GM12878 (cell line): ENCODE data around the gene XPO1. TPM values are rescaled to one million over a fixed set of nuclear protein-coding genes. Genes with fewer than 3 reads are reported as not detected.

Source experiments
- ATAC-seq: fragments of 200-7000 bp; cut with Tn5 transposase; 3 replicates; pipeline ENCODE4 v1.9.1; 2020; ENCODE audit warnings: mild to moderate bottlenecking, moderate library complexity
- BruUV-seq: library from RNA; stranded (reverse); fragments of 400-500 nt; replicated peaks from 2 replicates; lab custom pipeline; 2021; lab: Mats Ljungman, UMichigan
- CTCF ChIA-PET: fragments of 300-600 bp; sonication (Branson Sonifier 250); formaldehyde crosslinking; extraction: SDS; loops from one replicate; lab custom pipeline; 2021; ENCODE audit warnings: inconsistent platforms; lab: Yijun Ruan, JAX
- POLR2A ChIA-PET: fragments of 350-600 bp; formaldehyde crosslinking; extraction: SDS; loops from one replicate; lab custom pipeline; 2021; ENCODE audit warnings: inconsistent platforms; lab: Charles Lee
- RAD21 ChIA-PET: fragments of 300-600 bp; sonication (Branson Sonifier 250); formaldehyde crosslinking; loops from one replicate; lab custom pipeline; 2023; ENCODE audit warnings: antibody characterized with exemption; ENCODE audit not compliant: unreplicated experiment; lab: Charles Lee
- SMC1A ChIA-PET: fragments of 300-600 bp; sonication (Branson Sonifier 250); formaldehyde crosslinking; loops from one replicate; lab custom pipeline; 2023; ENCODE audit not compliant: unreplicated experiment, uncharacterized antibody; lab: Charles Lee
- DNase-seq: peaks from one replicate; pipeline ENCODE4 v3.0.0-alpha.2; 2011; ENCODE audit warnings: low read depth, low spot score
- FAIRE-seq: peaks from 3 replicates; lab custom pipeline; 2011; peaks lifted over from hg19 to GRCh38; lab: Jason Lieb, UNC
- H2AFZ ChIP-seq: 2 replicates; pipeline ENCODE4 v1.6.0; 2011; ENCODE audit warnings: low read depth, low read length, control low read depth; ENCODE audit not compliant: control insufficient read depth
- H3K27ac ChIP-seq: 2 replicates; pipeline ENCODE4 v1.5.1; 2011; ENCODE audit warnings: control low read depth; ENCODE audit not compliant: control insufficient read depth, insufficient read depth
- H3K27me3 ChIP-seq, 2 experiments: replicated peaks in 1 of 2; 2 replicates each; pipeline versions ENCODE4 v1.6.0 to v1.6.1; 2011; ENCODE audit warnings: low read length in 1 of 2; ENCODE audit not compliant: control insufficient read depth in 2 of 2, insufficient read depth in 2 of 2
- H3K36me3 ChIP-seq, 2 experiments: 2 replicates each; pipeline ENCODE4 v1.5.1; 2011; ENCODE audit warnings: low read length in 1 of 2; ENCODE audit not compliant: control insufficient read depth in 2 of 2, insufficient read depth in 2 of 2
- H3K4me1 ChIP-seq: 2 replicates; pipeline ENCODE4 v1.6.1; 2011; ENCODE audit warnings: mild to moderate bottlenecking, low read length, moderate library complexity, mixed read lengths; ENCODE audit not compliant: control insufficient read depth, insufficient read depth
- H3K4me2 ChIP-seq: 2 replicates; pipeline ENCODE4 v1.6.0; 2011; ENCODE audit warnings: control low read depth; ENCODE audit not compliant: control insufficient read depth, insufficient read depth
- H3K4me3 ChIP-seq: fragments of 200-600 bp; sonication (generic); 2 replicates; pipeline ENCODE4 v1.5.1; 2016
- H3K79me2 ChIP-seq: 2 replicates; pipeline ENCODE4 v1.6.0; 2011; ENCODE audit warnings: low read length; ENCODE audit not compliant: control insufficient read depth, insufficient read depth
- H3K9ac ChIP-seq: 2 replicates; pipeline ENCODE4 v1.8.0; 2011; ENCODE audit warnings: low read length, control low read depth, mixed read lengths; ENCODE audit not compliant: control insufficient read depth, insufficient read depth
- H3K9me3 ChIP-seq: replicated peaks from 3 replicates; pipeline ENCODE4 v1.5.1; 2011; ENCODE audit warnings: mild to moderate bottlenecking, low read length; ENCODE audit not compliant: control insufficient read depth, insufficient read depth
- H4K20me1 ChIP-seq: 2 replicates; pipeline ENCODE4 v1.6.0; 2011; ENCODE audit not compliant: control insufficient read depth, insufficient read depth
- ASH2L ChIP-seq: fragments of 300-600, 200-600 bp; sonication (generic); IDR thresholded peaks from 2 replicates; pipeline ENCODE4 v1.6.1; 2017; ENCODE audit warnings: low read depth, mild to moderate bottlenecking, borderline replicate concordance
- IKZF1 ChIP-seq: fragments of 450-650 bp; conservative IDR thresholded peaks from 2 replicates; pipeline ENCODE4 v1.6.1; 2017; ENCODE audit warnings: antibody characterized with exemption, mild to moderate bottlenecking
- NFXL1 ChIP-seq: fragments of 450-650 bp; IDR thresholded peaks from 2 replicates; pipeline ENCODE4 v1.6.1; 2017; ENCODE audit warnings: antibody characterized with exemption, mild to moderate bottlenecking, borderline replicate concordance
- RB1 ChIP-seq: fragments of 450-650 bp; formaldehyde crosslinking; IDR thresholded peaks from 2 replicates; pipeline ENCODE4 v1.6.1; 2017; ENCODE audit warnings: mild to moderate bottlenecking, borderline replicate concordance
- SREBF1 ChIP-seq: IDR thresholded peaks from 2 replicates; pipeline ENCODE4 v1.6.1; 2012; ENCODE audit warnings: mild to moderate bottlenecking, low read length
- STAT3 ChIP-seq: IDR thresholded peaks from 2 replicates; pipeline ENCODE4 v1.6.1; 2011; ENCODE audit warnings: low read depth, low read length, improper control_type of control experiment
- ZBTB33 ChIP-seq: fragments of 450-650 bp; IDR thresholded peaks from 2 replicates; pipeline ENCODE4 v1.6.1; 2017; ENCODE audit warnings: mild to moderate bottlenecking
- WGBS: methylation state at CpG from one replicate; pipeline ENCODE4 v1.1.6; 2016; ENCODE audit warnings: low lambda C conversion rate; ENCODE audit not compliant: insufficient replicate concordance, insufficient coverage; ENCODE audit errors: missing lambda C conversion rate; 5-methylcytosine and 5-hydroxymethylcytosine counted together
- in situ Hi-C: fragments of 300-500 bp; cut with MboI; formaldehyde crosslinking; loops from 9 replicates; pipeline ENCODE4 v1.14.3; 2018; ENCODE audit warnings: mixed read lengths
- intact Hi-C: fragments of 100-400 bp; cut with micrococcal nuclease; formaldehyde crosslinking; loops from one replicate; pipeline ENCODE4 v1.14.2; 2022; ENCODE audit not compliant: unreplicated experiment
- polyA plus RNA-seq, 11 experiments: library from polyadenylated mRNA; depleted of rRNA in 4 of 11; unstranded in 6 of 11; stranded (reverse) in 5 of 11; fragments of >200 nt; fragmentation: Nextera tagmentation in 4 of 11; fragmentation: Illumina TruSeq in 1 of 11; extraction: Ambion mirVana in 4 of 11; extraction: Trizol in 1 of 11; gene quantifications; 1 replicate in 1 of 11; 2 replicates in 10 of 11; pipeline versions ENCODE4 v1.2.1 to v1.2.3, GENCODE V29; 2011 to 2016; ENCODE audit warnings: inconsistent platforms in 2 of 11, missing spikeins in 2 of 11, low read depth in 1 of 11
- total RNA-seq, 4 experiments: library from RNA; depleted of rRNA in 3 of 4; stranded (reverse); fragments of >200 nt in 3 of 4; fragmentation: Illumina TruSeq in 1 of 4; extraction: Trizol in 1 of 4; gene quantifications; 2 replicates each; pipeline versions ENCODE4 v1.2.1 to v1.2.3, GENCODE V29; 2013 to 2021

XPO1 gene
- total and polyA plus RNA-seq, 10 of the 15 experiments (the other 5 are each of a cell fraction or from before 2014, with no cell fraction given) = 57.3 to 216 (median 153) TPM

DNA sequence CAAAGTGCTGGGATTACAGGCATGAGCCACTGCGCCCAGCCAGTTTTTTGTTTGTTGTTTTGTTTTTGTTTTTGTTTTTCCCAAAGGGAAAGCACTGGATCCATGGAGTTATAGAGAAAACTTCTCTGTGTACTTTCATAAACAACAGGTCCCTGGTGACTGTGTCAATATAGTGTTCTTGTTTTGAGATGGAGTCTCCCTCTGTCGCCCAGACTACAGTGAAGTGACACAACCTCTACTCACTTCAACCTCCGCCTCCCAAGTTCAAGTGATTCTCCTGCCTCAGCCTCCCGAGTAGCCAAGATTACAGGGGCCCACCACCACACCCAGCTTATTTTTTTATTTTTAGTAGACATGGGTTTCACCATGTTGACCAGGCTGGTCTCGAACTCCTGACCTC, 83.8 kb downstream of the XPO1 start:
- in situ Hi-C loops (no loop called here), intact Hi-C loops (no loop called here)
- no peak overlapping the region for H2AFZ ChIP-seq
- CTCF ChIA-PET = interaction anchor here (0.7 kb wide), 1 partner anchor 37 kb away, joined by 3 read pairs; no protein-coding TSS in a partner anchor
- ATAC-seq (peak; percentile 17; the same call in 2 of the 3 replicates), FAIRE-seq (no peak), DNase-seq (no peak)
- H3K9me3 ChIP-seq = peaks cover 2% of the 10 kb centered on the region; the same call in 1 of the 3 replicates
- no peak overlapping the region for H3K9ac ChIP-seq
- no peaks in the 10 kb centered on the region for H3K27me3 ChIP-seq
- H3K4me2 ChIP-seq = no peak overlapping the region
- H3K4me3 ChIP-seq = no peak overlapping the region
- SMC1A ChIA-PET = interaction anchor here (0.9 to 5.6 kb wide), 4 partner anchors 11 to 77 kb away, joined by 3 to 26 read pairs (median 4); no protein-coding TSS in a partner anchor
- peaks cover 5% of the 10 kb centered on the region for H3K4me1 ChIP-seq
- peaks cover 84% of the 10 kb centered on the region for H3K79me2 ChIP-seq
- no peaks in the 10 kb centered on the region for H4K20me1 ChIP-seq
- POLR2A ChIA-PET = interaction anchor here (1.1 to 1.4 kb wide), 2 partner anchors 11 to 21 kb away, joined by 3 to 4 read pairs; no protein-coding TSS in a partner anchor
- RAD21 ChIA-PET = interaction anchor here (1.0 kb wide), 1 partner anchor 28 kb away, joined by 4 read pairs; no protein-coding TSS in a partner anchor
- H3K36me3 ChIP-seq = no peaks in the 10 kb centered on the region; a peak in 1 of 4 replicates
- no TSS peak for BruUV-seq
- TF ChIP-seq ASH2L (no peak), IKZF1 (0 out of 2 replicates have a peak, but pooled peaks have one; percentile 13)
- no peak overlapping the region for H3K27ac ChIP-seq
- WGBS = 94% methylated on average over 5 of the region's 5 CpGs

GRCh38 chr2:61452392-61452791, 85.8 kb downstream of the XPO1 start:
- SMC1A ChIA-PET = interaction anchor here (0.6 to 5.6 kb wide), 3 partner anchors 13 to 55 kb away, joined by 3 to 26 read pairs (median 3); no protein-coding TSS in a partner anchor
- TF ChIP-seq RB1 = no peak
- TF ChIP-seq NFXL1 = no peak
- no peak for TF ChIP-seq STAT3
- TF ChIP-seq SREBF1 = no peak
- peak; percentile 26; the same call in 1 of the 2 replicates for TF ChIP-seq ZBTB33
- TF ChIP-seq, all 136 proteins: peak for 1
- H3K79me2 ChIP-seq = peaks cover 85% of the 10 kb centered on the region
- RAD21 ChIA-PET = no interaction called here
- H3K9ac ChIP-seq = no peak overlapping the region
- FAIRE-seq (no peak), ATAC-seq (no peak), DNase-seq (no peak)
- BruUV-seq = no TSS peak
- intact Hi-C loops (no loop called here), in situ Hi-C loops (no loop called here)
- H3K4me2 ChIP-seq = no peak overlapping the region
- H4K20me1 ChIP-seq = no peaks in the 10 kb centered on the region
- no peaks in the 10 kb centered on the region for H3K27me3 ChIP-seq
- no peak overlapping the region for H2AFZ ChIP-seq
- H3K4me3 ChIP-seq = no peak overlapping the region
- H3K9me3 ChIP-seq = peaks cover 2% of the 10 kb centered on the region; the same call in 1 of the 3 replicates
- CTCF ChIA-PET = no interaction called here
- POLR2A ChIA-PET = interaction anchor here (0.6 kb wide), 2 partner anchors 257 to 1208 kb away, joined by 3 read pairs; no protein-coding TSS in a partner anchor
- 90% methylated on average over 7 of the region's 8 CpGs for WGBS
- H3K36me3 ChIP-seq = no peaks in the 10 kb centered on the region; a peak in 1 of 4 replicates
- peaks cover under 1% of the 10 kb centered on the region for H3K4me1 ChIP-seq
- no peak overlapping the region for H3K27ac ChIP-seq
